ENCODE results near the gene SMPD3.

GRCh38 chr16:68324336-68324735, 124.0 kb downstream of the SMPD3 start:
- TF ChIP-seq IRF2 (CRISPR knock-in tag; IDR thresholded peaks at IDR 0.05; ENCODE audit: borderline replicate concordance, low read depth) = no peak
- no peak for TF ChIP-seq CTCF (IDR thresholded peaks at IDR 0.05)
- no peak for TF ChIP-seq RELA (CRISPR knock-in tag; IDR thresholded peaks at IDR 0.05; ENCODE audit: borderline replicate concordance)
- no peak for TF ChIP-seq E2F5 (CRISPR knock-in tag; IDR thresholded peaks at IDR 0.05)
- TF ChIP-seq FOXP4 (CRISPR knock-in tag; IDR thresholded peaks at IDR 0.05) = no peak
- no peak for TF ChIP-seq NFYB (CRISPR knock-in tag; conservative IDR thresholded peaks at IDR 0.05; ENCODE audit: low read depth)
- TF ChIP-seq ESRRA (CRISPR knock-in tag; IDR thresholded peaks at IDR 0.05; ENCODE audit: borderline replicate concordance) = no peak
- TF ChIP-seq NR1H2 (CRISPR knock-in tag; IDR thresholded peaks at IDR 0.05) = no peak
- TF ChIP-seq CREB1 (CRISPR knock-in tag; IDR thresholded peaks at IDR 0.05) = no peak

All from WTC11 (cell line).